Neural cell (in vitro differentiated cells): ENCODE results near the gene CCNDBP1.

Source experiments
- CTCF ChIP-seq: fragments of 450-650 bp; IDR thresholded peaks from 2 replicates; pipeline ENCODE4 v1.5.1; 2014; ENCODE audit warnings: antibody characterized with exemption, mild to moderate bottlenecking, moderate library complexity; ENCODE audit not compliant: poor library complexity, severe bottlenecking
- POLR2AphosphoS5 ChIP-seq: IDR thresholded peaks from 2 replicates; pipeline ENCODE4 v1.6.1; 2012
- REST ChIP-seq: IDR thresholded peaks from 2 replicates; pipeline ENCODE4 v1.6.1; 2012; ENCODE audit warnings: borderline replicate concordance

- TF ChIP-seq CTCF (no peak), POLR2AphosphoS5 (no peak), REST (no peak)
Observed at GRCh38 chr15:43214169-43214568, 29.0 kb downstream of the CCNDBP1 start.
